T-helper 2 cell treated with Interferon-gamma antibody and Interleukin-4, amounts not matched to agents 5 μg/mL and 100 μg/mL, for 36 hours (primary cell): ENCODE data around the gene PHACTR3.

Experiments
- DNase-seq: peaks from one replicate; pipeline ENCODE4 v3.0.0; 2021; ENCODE audit warnings: low spot score
- H3K27ac Mint-ChIP-seq: one replicate; pipeline ENCODE4 v1.8.0; 2021; ENCODE audit warnings: mild to moderate bottlenecking, mixed read lengths
- H3K27me3 Mint-ChIP-seq: one replicate; pipeline ENCODE4 v1.8.0; 2021; ENCODE audit warnings: low read depth, mixed read lengths
- H3K36me3 Mint-ChIP-seq: one replicate; pipeline ENCODE4 v1.8.0; 2021; ENCODE audit warnings: low read depth, mixed read lengths
- H3K4me1 Mint-ChIP-seq: one replicate; pipeline ENCODE4 v1.8.0; 2021; ENCODE audit warnings: low read depth, mixed read lengths
- H3K4me3 Mint-ChIP-seq: one replicate; pipeline ENCODE4 v1.8.0; 2022; ENCODE audit warnings: mild to moderate bottlenecking, moderate library complexity, mixed read lengths
- H3K9me3 Mint-ChIP-seq: one replicate; pipeline ENCODE4 v1.8.0; 2021; ENCODE audit warnings: mixed read lengths

PHACTR3 gene

DNA sequence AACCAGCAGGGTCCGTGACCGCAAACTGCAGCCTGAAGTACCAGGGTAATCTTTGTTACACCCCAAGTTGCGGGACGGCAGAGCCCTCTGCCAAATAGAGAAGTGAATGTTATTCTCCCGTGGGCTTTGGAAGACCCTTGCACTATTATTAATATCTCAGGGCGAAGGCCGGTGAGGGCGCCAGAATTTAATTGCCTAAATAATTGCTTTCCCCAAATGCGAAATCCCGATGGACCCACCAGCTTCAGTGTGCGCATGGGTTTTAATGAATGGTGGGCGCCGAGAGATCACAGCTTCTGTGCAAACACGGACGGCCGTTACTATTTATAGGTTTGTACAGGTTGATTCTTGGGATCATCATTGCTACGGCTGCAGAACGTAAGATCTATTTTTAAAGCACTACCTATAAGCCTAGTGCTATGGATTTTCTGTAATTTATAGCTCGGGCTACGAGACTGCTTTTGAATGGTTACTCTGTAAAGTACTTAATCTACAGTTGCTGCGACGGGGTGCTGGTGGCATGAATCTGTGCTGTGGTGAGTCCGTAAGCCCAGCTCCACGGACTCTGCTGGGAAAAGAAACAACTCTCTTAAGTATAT, 15.2 kb upstream of the PHACTR3 start:
- Mint-ChIP-seq H3K4me1 (no peaks in the 10 kb centered on the region), H3K27me3 (peaks cover 9% of the 10 kb centered on the region), H3K9me3 (no peaks in the 10 kb centered on the region), H3K36me3 (no peaks in the 10 kb centered on the region), H3K27ac (no peak overlapping the region), H3K4me3 (no peak overlapping the region)
- no peak for DNase-seq

DNA sequence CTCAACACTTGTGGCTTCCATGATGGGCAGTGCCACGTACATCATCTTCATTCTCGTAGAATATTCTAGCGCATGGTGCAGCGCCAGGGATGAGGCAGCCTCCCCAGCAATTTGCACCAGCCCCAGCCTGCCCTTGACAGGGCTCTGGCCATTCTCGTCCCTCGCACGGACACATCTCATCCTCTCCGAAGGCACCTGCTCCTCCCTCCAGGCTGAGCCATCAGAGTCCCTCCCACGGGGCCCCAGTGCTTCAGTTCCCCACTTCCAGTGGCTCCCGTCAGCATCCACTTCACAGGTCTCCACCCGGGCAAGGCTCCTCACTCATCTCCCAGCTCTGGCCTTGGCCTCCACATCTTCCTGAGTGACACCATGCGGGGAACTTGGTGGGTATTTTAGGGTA, 13.3 kb upstream of the PHACTR3 start:
- H3K27ac Mint-ChIP-seq: no peak overlapping the region
- H3K4me1 Mint-ChIP-seq: no peaks in the 10 kb centered on the region
- no peaks in the 10 kb centered on the region for H3K36me3 Mint-ChIP-seq

DNA sequence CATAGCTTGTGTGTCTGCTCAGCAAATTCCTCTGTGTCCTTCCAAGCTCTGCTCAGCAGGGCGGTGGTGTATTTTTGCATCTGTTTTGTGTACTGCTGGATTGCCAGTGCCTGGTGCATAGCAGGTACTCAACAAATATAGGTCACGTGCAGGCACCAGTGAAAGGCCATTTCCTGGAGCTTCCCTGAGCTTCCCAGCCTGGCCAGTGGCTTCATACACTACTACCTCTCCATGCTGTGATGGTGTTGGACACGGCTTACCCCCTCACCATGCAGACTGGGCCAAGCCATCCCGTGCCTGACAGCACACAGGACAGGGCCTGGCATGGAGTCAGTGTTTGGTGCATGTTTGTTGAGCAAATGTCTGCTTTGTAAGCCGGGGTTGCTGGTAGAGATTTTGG, 7.7 kb upstream of the PHACTR3 start:
- H3K4me3 Mint-ChIP-seq: no peak overlapping the region
- no peaks in the 10 kb centered on the region for H3K9me3 Mint-ChIP-seq
- H3K27ac Mint-ChIP-seq: no peak overlapping the region
- no peak for DNase-seq
- H3K4me1 Mint-ChIP-seq: no peaks in the 10 kb centered on the region
- peaks cover 28% of the 10 kb centered on the region for H3K27me3 Mint-ChIP-seq
- H3K36me3 Mint-ChIP-seq: no peaks in the 10 kb centered on the region

More for the DNA sequence above, 13.3 kb upstream of the PHACTR3 start:
- DNase-seq: no peak
- H3K4me3 Mint-ChIP-seq: no peak overlapping the region
- H3K27me3 Mint-ChIP-seq: peaks cover 18% of the 10 kb centered on the region
- no peaks in the 10 kb centered on the region for H3K9me3 Mint-ChIP-seq

DNA sequence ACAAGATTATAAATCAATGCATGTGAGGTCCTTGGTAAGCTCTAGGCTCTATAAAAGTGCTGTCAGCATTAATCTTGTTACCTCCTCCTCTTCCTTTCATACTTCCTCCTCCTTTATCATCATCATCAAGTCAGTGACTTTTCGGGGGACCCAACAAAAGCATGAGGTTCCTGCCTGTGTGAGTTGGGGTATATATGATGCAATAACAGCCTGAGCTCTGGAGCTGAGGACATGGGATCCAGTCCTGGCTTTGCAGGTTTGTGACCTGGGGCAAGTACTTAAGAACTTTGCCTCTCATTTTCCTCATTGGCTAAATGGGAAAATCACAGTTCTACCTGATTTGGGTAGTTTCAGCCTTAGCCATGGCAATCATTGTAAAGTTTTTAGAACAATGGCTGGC, 7.1 kb upstream of the PHACTR3 start:
- H3K36me3 Mint-ChIP-seq: no peaks in the 10 kb centered on the region
- H3K4me1 Mint-ChIP-seq: no peaks in the 10 kb centered on the region
- DNase-seq: no peak
- H3K27ac Mint-ChIP-seq: no peak overlapping the region
- no peaks in the 10 kb centered on the region for H3K9me3 Mint-ChIP-seq
- H3K27me3 Mint-ChIP-seq: peaks cover 30% of the 10 kb centered on the region
- H3K4me3 Mint-ChIP-seq: no peak overlapping the region

DNA sequence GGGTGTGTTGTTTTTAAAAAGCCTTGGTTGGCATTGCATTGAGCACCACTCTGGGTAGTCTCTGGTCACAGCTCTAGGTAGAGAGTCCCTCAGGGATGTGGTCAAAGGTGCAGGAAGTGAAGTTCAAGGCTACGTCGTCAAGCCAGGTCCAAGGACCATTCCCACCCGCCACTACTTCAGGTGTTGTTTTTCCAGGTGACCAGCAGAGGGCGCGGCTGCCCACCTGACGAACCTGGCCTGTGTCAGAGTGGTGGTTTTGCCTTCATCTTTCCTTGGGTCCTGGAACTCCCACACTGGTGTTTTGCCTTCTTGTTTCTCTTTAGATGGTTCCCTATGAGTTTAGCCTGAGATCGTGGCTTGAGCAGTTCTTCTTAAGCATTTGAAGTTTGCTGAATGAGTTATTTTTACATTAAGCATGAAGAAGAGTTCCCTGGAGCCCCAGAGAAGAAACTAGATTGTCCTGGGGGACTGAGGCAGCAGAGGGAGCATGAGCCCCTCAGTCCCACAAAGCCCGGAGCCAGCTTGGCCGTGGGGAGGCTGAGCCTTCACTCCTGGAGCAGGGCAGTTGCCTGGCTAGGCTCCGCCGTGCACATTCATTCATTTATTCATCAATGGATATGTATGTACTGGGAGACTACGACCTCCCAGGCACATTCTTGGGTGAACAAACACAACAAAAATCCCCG, 5.6 kb upstream of the PHACTR3 start:
- no peaks in the 10 kb centered on the region for H3K4me1 Mint-ChIP-seq

DNA sequence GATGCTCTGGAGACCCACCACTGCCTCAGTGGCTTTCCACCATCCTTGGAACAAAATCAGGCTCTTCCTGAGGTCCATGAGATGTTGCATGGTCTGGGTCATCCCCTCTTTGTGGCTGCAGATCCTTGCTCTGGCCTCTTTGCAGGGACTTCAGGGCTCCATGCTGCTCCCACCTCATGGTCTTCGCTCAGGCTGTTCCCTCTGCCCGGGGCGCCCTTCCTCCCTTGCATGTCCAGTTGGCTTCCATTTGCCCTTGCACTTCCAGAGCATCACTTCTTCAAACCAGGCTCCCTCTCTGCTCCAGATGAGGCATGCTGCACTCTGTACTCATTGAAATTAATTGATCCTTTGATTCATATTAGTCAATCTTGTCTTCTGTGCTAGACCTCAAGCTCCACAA, 4.4 kb upstream of the PHACTR3 start:
- Mint-ChIP-seq H3K36me3 (no peaks in the 10 kb centered on the region), H3K4me3 (no peak overlapping the region), H3K4me1 (no peaks in the 10 kb centered on the region), H3K9me3 (no peaks in the 10 kb centered on the region), H3K27me3 (peaks cover 33% of the 10 kb centered on the region), H3K27ac (no peak overlapping the region)
- no peak for DNase-seq

More for the DNA sequence above, 5.6 kb upstream of the PHACTR3 start:
- no peaks in the 10 kb centered on the region for H3K36me3 Mint-ChIP-seq
- no peak overlapping the region for H3K27ac Mint-ChIP-seq
- peaks cover 40% of the 10 kb centered on the region for H3K27me3 Mint-ChIP-seq
- H3K4me3 Mint-ChIP-seq: no peak overlapping the region
- no peaks in the 10 kb centered on the region for H3K9me3 Mint-ChIP-seq
- DNase-seq: peak; percentile 7

DNA sequence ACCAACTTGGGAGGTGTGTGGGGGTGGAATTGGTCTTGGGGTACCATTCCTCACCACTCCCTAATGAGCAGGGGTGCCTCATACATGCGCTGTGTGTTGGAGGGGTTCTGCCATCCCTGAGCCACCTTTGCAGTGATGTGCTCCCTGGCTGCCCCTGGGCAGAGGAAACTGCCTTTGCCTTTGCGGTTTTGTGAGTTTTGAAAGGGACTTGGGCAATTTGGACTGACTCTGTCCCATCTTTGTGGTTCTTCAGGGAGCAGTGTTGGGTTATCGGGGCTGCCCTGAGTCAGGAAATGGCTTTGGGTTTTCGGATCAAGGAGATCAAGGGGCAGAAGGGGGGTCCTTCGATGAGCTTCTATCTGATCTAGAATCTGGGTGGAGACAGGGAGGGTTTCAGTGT, 3.9 kb upstream of the PHACTR3 start:
- H3K4me3 Mint-ChIP-seq: no peak overlapping the region
- peaks cover 32% of the 10 kb centered on the region for H3K27me3 Mint-ChIP-seq
- no peak for DNase-seq
- H3K36me3 Mint-ChIP-seq: no peaks in the 10 kb centered on the region
- H3K27ac Mint-ChIP-seq: no peak overlapping the region
- H3K9me3 Mint-ChIP-seq: no peaks in the 10 kb centered on the region
- H3K4me1 Mint-ChIP-seq: no peaks in the 10 kb centered on the region

DNA sequence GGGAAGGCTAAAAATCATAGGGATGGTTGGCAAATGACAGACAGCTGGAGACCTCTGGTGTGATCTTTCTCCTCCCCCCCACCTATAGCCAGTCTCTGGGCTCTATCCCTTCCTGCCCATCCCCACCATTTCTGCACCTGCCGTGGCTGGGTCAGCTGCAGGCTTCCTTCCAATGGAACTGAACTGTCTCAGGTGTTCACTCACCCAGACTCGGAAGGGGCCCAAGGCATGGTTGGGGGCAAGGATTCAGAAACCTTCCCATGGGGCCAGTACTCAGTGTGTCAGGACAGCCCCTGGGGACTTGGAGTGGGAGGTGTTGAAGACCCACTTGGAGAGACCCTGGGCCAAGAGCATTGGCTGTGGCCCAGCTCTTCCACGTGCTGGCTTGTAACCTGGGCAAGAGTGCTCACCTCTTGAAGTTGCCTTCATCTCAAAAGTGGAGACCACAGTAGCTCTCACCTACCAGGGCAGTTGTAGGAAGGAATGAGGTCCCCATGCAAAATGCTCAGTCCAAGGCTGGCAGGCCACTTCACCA, 1.7 kb upstream of the PHACTR3 start:
- DNase-seq: no peak
- Mint-ChIP-seq H3K4me1 (no peaks in the 10 kb centered on the region), H3K4me3 (no peak overlapping the region), H3K27ac (no peak overlapping the region), H3K27me3 (peaks cover 43% of the 10 kb centered on the region), H3K9me3 (no peaks in the 10 kb centered on the region), H3K36me3 (no peaks in the 10 kb centered on the region)

DNA sequence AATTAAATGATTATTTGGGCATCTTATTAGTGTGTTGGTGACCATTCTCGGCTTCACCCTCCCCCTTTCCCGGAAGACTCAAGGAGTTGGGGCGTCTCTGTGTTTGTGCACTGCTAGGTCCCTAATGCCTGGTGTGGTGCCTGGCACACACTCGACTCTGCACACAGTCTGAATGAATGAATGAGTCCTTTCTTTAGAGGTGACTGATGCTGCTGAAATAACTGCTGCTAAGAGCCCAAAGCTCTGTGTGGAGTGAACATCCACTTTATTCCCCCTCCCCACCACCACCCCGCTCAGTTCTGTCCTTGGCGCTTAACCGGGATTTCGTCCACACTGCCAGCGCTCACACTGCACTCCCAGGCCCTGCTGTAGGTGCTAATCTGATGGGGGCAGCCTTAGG, 1.2 kb upstream of the PHACTR3 start:
- Mint-ChIP-seq H3K27me3 (peaks cover 44% of the 10 kb centered on the region), H3K4me3 (no peak overlapping the region), H3K9me3 (no peaks in the 10 kb centered on the region), H3K36me3 (no peaks in the 10 kb centered on the region), H3K27ac (no peak overlapping the region), H3K4me1 (no peaks in the 10 kb centered on the region)
- no peak for DNase-seq

DNA sequence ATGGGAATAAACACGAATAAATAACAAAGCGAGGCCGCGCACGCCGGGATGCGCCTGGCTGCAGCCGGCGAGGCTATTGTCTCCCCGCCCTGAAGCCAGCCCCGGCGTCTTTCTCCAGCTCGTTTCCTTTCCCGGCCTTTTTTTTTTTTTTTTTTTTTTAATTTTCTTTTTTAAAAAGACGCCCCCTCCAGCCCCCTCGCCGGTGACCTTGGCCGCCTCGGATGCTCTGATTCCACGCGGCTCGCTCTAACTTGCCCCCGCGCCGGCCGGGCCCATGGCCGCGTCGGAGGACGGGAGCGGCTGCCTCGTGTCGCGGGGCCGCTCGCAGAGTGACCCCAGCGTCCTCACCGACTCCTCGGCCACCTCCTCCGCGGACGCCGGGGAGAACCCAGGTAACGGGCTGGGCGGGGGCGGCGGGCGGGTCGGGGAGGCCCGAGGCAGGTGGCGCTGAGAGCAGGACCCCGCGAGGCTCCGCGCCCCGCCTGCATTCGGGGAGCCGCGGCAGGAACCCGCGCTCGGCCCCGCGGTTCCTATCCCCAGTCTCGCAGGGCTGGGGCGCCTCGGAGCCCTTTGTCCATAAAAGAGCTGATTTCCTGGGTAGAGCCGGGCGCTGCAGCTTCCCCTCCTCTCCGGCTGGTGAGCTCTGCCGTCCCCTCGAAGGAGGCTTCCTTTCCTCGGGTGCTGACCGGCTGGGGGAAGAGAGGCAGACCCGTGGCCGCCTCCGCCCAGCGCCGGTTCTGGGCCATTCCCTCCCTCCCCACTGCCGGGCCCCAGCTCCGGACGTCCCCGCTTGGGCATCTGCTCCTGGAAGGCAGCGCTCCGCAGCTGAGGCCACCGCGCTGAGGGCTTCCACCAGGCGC, 631 bp downstream of the PHACTR3 start:
- Mint-ChIP-seq H3K4me1 (no peaks in the 10 kb centered on the region), H3K4me3 (no peak overlapping the region)
- no peak for DNase-seq

DNA sequence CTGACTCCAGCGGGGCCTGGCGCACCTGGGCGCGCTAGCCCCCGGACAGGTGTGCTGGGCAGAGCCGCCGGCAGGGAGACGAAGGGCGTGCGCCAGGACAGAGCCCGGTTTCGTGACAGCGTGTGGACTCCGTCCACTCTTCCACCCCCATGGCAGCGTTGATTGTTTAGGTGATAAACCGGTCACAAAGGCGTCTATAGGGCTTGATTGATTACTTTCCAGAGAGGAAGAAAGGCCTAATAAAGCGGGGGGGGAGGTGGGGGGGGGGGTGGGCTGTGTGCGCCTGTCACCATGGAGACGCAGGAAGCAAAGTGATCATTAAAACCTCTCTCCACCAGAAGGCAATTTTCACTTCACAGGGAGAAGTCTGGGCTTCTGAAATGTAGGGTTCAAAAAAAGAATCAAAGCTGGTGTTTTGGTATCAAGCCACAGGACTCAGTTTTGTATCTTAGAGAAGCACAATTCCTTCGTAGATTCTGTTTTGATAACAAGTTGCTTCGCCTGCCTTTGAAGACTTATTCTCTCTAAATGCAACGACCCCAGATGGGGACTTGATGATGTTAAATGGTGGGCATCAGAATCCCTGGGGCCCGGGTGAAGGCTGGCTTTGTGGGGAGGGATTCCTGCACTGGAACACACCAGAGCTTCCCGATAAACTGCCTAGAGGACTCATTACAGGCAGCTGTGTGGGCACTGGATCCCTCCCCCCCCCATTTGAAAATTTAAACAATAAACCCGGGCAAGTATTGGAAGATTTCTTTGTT, 1.4 kb downstream of the PHACTR3 start:
- Mint-ChIP-seq H3K9me3 (no peaks in the 10 kb centered on the region), H3K36me3 (no peaks in the 10 kb centered on the region), H3K27ac (no peak overlapping the region), H3K4me3 (no peak overlapping the region), H3K27me3 (peaks cover 44% of the 10 kb centered on the region), H3K4me1 (no peaks in the 10 kb centered on the region)
- no peak for DNase-seq

More for the DNA sequence above, 631 bp downstream of the PHACTR3 start:
- H3K36me3 Mint-ChIP-seq: no peaks in the 10 kb centered on the region
- H3K27ac Mint-ChIP-seq: no peak overlapping the region
- peaks cover 51% of the 10 kb centered on the region for H3K27me3 Mint-ChIP-seq
- no peaks in the 10 kb centered on the region for H3K9me3 Mint-ChIP-seq

DNA sequence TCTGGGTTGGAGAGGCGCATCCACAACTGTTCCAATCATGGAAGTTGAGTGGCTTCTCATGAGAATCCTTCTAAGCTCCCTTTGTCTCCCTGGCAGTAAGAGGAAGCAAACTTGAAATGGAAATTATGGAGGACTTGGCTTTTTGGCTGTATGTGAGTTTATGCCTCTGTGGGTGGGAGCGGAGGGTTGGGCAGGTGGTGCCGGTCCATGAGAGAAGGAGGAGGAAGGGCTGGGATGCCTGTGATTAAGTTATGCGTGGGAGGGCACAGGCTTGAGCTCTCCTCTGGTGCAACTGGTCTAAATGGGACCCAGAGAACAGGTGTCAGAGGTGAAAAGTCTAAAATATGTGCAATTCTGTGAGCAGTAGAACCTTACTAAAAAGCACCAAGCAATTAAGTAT, 2.2 kb downstream of the PHACTR3 start:
- no peak overlapping the region for H3K4me3 Mint-ChIP-seq
- peaks cover 44% of the 10 kb centered on the region for H3K27me3 Mint-ChIP-seq
- H3K36me3 Mint-ChIP-seq: no peaks in the 10 kb centered on the region
- H3K4me1 Mint-ChIP-seq: no peaks in the 10 kb centered on the region
- H3K9me3 Mint-ChIP-seq: no peaks in the 10 kb centered on the region
- H3K27ac Mint-ChIP-seq: no peak overlapping the region
- DNase-seq: no peak

DNA sequence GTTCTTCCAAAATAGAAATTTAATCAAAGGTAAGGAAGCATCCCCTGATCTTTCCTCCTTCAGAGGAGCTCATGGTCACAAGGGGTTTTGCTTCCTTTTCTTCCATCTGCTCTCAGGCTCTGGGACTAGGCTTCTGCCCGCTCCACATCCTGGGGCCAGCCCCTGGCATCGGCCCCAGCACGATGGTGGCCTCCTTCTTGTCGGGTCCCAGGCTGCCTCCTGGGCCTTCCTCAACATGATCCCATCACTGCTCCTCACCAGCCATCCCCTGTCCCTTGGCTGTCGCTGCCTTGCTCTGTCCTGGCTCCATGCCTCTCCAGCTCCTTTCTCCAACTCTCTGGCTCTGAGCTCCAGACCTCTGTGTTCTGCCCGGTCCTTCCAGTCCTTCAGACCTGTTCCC, 4.1 kb downstream of the PHACTR3 start:
- no peak for DNase-seq
- Mint-ChIP-seq H3K27me3 (peaks cover 31% of the 10 kb centered on the region), H3K4me3 (no peak overlapping the region), H3K27ac (no peak overlapping the region), H3K36me3 (no peaks in the 10 kb centered on the region), H3K4me1 (no peaks in the 10 kb centered on the region), H3K9me3 (no peaks in the 10 kb centered on the region)
